Measurements from ENCODE around the gene MAD1L1. TPM values are rescaled to one million over a fixed set of nuclear protein-coding genes. Genes with fewer than 3 reads are reported as not detected.

Gene MAD1L1
- polyA plus RNA-seq, 4 donors: 23.4 to 29.0 (median 25.7) TPM

DNA sequence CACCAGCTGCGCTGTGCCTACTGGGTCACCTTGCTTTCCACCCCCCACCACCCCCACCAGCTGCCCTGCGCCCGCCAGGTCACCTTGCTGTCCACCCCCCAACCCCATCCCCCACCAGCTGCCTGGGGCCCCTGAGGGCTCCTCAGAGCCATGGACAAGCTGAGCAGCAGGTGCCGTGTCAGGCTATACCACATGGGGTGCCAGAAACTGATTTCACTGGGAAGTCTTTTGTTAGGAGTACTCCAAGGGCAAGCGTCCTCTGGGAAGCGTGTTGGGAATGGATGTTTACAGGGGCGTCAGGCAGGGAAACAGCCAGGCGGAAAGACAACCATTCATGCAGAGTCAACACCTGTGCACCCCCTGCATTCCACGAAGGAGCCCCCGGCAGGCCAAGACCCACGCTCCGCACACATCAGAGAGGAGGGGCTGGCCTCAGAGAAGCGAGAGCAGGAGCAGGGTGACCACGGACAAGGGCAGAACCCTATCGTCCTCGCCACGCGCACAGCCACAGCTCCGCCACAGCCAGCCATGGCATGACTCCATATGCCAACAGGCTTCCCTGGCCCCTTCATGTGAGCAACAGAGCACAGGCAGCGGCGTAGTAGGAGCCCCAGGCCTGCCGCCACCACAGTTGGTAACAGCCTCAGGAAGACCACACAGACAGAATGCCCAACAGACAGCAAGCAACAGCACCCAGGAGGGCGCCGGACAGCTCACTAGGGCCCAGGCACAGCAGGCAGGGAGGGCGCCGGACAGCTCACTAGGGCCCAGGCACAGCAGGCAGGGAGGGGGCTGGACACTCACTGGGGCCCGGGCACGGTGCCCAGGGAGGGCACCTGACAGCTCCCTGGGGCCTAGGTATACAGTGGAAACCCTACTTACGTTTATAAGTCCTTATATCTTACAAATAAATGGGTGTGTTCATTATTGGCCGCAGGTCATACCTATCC, 180.8 kb downstream of the MAD1L1 start:
- DNase-seq (ENCODE audit: low read depth in 4 of 4, low spot score in 2 of 4): no peak

DNA sequence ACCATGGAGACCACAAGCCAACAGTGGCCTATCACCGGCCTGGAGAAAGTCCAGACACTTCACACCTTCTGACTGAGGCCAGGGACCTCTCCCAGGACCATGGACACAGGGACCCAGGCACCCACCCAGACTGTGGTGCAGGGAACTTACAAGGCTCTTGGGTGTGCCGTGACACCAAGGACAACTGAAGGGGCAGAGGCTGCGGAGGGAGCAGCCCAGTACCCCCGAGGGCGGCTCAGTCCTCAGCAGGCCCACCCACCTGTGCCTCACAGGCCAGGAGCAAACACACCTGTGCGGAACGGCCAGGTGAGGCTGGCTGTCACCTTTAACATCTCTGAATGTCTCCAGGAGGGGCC, 182.3 kb downstream of the MAD1L1 start:
- DNase-seq (ENCODE audit: low read depth in 4 of 4, low spot score in 2 of 4): no peak

DNA sequence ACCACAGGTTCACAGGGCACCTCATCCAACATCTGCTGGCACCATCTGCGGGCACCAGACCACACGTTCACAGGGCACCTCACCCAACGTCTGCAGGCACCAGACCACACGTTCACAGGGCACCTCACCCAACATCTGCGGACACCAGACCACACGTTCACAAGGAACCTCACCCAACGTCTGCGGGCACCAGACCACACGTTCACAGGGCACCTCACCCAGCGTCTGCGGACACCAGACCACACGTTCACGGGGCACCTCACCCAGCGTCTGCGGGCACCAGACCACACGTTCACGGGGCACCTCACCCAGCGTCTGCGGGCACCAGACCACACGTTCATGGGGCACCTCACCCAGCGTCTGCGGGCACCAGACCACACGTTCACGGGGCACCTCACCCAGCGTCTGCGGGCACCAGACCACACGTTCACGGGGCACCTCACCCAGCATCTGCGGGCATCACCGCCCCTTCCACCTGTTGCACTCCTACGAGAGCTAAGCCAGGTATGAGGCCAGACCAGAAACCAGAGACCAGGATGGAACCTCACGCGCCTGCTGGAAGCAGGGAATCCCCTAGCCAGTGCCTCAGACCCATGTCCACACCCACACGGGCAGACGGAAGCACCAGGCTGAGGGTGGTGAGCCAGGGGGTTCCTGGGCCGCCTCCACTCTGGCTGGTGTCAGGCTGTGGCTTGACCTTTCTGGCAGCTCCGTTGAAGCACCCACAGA, 182.8 kb downstream of the MAD1L1 start:
- no peak for DNase-seq (ENCODE audit: low read depth in 4 of 4, low spot score in 2 of 4)

DNA sequence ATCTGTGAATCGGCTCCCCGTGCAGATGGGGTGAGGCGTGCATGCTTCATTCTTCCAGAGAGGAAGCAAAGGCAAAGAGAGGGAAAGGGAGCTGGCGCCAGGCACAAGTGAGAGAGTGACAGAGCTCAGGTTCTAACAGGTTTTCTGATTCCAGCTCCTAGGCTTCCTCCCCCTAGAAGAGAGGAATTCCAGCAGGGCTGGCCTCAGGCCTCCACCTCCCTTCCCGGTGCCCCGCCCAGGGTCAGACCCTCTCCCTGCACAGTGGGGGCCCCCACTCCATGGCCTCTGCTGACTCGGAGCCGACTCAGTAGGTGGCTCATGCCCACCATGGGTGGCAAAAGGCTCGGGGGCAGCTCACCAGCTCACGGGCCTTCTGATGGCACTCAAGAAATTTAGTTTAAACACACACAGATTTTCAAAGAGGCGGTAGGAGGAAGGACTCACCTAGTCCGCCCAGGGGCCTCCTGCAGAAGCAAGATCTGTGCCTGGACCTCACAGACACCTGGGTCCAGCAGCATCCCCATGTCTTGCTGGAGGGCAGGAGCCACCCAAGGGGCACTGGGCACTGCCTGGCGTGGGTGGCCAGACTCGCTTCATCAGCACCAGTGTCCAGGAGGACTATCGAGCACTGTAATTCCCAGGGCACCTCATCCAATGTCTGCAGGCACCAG, 183.5 kb downstream of the MAD1L1 start:
- no peak for DNase-seq (ENCODE audit: low read depth in 4 of 4, low spot score in 2 of 4)

DNA sequence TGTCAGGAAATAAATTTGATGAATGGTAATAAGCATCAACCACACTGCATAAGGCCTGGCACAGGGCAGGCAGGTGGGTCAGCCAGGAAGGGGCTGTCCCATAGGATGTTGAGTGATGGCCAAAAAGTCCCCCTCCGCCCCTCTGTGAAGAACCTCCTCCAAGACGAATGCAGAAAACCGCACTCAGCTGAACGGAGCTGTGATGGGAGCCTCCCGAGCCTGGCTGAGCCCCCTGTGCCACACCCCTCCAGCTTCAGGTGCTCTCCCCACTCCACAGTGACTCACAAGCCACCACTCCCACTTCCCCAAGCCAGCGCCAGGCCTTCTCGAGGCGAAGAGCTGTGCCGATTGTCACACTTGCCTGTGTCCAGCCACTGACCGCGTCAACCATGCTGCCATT, 184.2 kb downstream of the MAD1L1 start:
- no peak for DNase-seq (ENCODE audit: low read depth in 4 of 4, low spot score in 2 of 4)

DNA sequence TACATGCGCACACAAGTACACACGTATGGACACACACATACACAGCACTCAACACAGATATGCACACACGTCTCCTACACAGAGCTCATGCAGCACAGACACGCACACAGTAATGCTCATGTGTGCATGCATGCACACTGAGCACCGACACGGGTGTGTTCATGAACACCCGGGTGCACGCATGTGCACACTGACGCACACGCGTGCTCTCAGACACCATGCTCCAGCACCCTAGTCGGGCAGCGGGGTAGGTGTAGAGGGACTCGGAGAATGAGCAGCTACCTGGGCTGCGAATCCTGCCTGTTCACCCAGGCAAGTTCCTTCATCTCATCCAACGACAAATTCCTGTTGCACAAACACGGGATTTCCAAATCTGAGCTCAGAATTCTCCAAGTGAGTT, 184.7 kb downstream of the MAD1L1 start:
- DNase-seq (ENCODE audit: low read depth in 4 of 4, low spot score in 2 of 4): no peak

DNA sequence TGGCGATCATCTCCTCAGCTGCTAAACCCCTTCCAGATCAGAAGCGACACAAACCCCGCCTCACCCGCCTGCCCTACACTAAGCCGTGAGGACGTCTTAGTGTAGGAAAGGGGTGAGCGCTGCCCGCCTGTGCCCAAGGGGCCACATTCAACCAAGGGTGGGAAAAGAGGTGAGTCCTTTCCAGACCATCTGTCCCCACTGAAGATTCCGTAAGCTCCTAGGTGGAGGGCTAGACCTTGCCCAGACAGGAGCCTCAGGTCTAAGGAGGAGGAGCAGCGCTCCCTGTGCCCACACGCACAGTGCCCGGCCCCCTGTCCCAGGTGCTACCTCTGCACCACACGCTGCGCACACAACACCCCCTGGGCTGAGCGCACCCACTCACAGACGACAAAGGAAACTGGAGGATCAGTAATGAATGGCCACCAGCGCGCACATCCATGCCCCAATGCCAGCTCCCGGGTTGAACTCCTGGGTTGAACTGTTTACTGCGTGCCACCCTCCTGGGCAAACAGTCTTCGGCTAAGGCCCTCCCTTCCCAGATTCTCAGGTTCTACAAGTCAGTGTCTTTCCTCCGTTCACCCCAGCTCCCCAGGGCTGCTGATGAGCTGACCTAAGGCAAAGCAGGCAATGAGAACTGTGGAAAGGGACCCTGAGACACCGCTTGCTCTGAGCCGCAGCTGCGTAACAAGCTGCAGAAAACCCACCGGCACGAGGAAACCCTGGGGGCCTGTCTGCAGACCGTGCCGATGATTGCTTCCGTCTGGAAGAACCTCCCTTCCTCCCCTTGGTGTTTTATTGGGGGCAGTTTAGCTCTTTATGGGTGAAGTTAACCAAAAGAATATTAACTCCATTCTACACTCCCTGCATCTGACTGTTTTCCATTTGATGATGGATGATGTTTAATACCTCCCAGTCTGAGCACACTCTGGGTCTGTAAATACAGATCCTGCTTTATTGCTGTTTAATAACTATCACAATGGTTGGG, 185.9 kb downstream of the MAD1L1 start:
- no peak for DNase-seq (ENCODE audit: low read depth in 4 of 4, low spot score in 2 of 4)

DNA sequence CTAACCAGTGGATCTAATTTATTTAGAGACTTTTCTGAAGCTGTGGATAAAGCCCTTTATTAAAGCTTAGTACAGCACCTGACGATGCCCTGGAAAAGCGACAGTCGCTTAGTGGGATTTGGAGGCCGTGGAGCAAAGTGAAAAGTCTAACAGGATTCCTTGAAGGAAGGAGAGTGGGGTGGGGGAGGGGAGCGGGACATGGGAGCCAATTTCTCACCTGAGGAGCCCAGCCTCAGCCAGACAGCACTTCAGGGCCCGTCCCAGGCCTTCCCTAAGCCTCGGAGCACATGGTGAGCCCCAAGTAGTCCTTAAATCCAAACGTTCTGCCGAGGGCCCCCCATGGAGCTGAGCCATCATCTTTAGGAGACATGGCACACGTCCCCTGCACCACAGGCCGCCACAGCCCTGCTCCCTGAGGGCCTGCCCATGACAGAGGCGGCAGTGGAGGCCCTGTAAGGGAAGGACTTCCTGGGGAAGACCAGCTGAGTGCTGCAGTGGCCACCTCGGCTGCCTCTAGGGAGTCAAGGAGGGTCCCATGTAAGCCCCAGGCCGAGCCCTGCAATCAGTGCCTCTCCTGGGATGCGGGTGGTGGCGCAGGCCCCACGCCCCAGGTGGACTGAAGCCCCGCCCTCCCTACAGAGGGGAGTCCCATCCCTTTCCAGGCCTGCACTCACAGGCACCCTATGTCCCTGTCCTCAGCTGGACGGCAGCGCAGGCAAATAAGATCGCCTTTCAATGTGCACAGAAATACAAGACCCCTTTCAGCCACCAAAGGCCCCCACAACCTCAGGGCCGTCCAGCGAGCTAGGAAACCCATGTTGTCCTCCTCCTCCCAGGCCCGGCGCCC, 187.0 kb downstream of the MAD1L1 start:
- no peak for DNase-seq (ENCODE audit: low read depth in 4 of 4, low spot score in 2 of 4)

DNA sequence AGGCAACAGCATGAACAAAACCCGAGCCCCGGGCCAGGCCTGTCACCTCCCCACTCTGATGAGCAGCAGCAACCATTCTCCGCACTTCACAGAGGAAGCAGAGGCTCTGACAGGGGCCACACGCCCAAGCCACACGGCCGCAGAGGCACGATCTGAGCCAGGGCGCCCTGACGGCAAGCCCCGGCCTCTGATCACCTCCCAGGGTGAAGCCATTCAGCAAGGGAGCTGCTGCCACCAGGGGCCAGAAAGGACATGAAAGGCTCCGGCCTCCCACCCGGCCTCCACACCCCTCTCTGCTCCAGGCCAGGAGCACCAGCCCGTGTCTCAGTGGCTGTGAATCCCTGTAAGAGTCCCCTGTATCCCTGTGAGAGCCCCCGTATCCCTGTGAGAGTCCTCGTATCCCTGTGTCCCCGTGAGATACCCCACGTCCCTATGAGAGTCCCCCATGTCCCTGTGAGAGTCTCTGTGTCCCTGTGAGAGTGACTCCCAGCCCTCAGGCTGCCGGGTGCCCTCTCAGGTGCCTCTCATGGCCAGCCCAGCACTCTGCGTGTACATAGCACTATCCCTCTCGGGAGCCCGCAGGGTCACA, 187.8 kb downstream of the MAD1L1 start:
- no peak for DNase-seq (ENCODE audit: low read depth in 4 of 4, low spot score in 2 of 4)

DNA sequence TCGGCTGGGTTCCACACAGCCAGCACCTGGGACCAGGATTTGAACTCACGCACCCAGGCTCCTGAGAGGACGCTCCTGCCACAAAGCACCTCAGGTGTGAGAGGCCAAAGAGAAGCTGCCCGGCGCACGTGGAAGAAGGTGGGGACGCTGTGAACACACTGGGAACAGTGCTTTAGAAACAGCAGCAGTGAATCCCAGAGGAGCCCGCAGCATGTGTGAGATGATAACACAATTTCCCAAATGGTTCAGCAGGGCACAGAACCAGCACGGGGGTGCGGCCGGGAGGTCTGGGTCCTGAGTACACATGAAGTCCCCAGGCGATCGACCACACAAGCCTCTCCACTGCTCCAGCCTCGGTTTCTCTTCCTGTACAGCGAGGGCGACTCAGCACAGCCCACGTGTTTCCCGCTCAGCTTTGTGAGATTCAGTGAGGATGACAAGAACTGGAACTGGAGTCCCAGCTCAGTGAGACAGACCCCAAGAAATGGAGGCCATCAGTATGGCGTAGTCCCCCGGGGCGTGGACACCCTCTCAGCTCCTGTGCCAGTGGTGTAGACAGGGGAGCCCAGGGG, 188.3 kb downstream of the MAD1L1 start:
- no peak for DNase-seq (ENCODE audit: low read depth in 4 of 4, low spot score in 2 of 4)

DNA sequence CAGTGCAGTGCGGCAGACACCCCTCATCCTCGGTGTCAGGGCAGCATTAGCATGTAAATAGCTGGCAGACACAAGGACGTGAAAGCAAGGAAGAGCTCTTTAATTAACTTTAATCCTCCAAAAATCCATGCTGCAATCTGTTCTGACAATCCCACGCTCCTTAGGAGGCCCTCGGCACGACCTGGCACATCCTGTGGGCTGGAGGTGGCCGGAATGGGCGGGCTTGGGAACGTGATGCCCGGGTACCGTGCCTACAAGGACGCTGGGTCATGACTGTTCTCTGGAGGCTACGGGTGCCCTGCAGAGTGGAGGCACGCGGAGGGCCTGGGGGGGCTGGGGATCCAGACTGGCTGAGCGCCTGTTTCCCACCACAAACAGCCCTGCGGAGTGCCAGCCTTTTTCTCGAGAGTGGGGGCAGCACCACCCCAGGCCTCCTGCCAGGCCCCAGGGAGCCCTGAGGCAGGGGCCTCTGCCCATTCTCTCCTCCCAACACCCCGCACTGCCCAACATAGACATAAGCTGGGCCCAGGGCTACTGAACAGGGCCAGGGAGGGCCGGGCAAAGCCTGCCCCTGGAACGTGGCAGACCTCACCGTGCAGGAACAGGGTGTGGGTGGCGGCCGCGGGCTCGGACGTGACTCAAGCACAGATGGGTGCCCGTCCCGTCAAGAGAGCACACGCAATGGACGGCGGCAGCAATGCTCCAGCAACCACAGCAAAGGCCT, 189.3 kb downstream of the MAD1L1 start:
- DNase-seq (ENCODE audit: low read depth in 4 of 4, low spot score in 2 of 4): no peak

DNA sequence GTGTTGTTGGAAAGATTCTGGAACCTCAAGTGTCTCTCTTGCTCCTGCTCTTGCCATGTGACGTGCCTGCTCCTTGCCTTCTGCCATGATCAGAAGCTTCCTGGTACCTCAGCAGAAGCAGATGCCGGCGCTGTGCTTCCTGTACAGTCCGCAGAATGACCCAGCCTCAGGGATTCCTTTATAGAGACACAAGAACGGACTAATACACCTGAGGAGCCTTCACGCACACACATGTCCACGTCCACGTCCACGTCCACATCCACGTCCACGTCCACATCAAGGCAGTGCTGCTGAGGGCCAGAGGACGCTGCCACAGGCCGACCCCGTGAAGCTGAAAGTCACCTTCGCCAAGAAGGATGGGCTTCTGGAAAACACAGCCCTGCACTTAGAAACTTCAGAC, 190.1 kb downstream of the MAD1L1 start:
- no peak for DNase-seq (ENCODE audit: low read depth in 4 of 4, low spot score in 2 of 4)

DNA sequence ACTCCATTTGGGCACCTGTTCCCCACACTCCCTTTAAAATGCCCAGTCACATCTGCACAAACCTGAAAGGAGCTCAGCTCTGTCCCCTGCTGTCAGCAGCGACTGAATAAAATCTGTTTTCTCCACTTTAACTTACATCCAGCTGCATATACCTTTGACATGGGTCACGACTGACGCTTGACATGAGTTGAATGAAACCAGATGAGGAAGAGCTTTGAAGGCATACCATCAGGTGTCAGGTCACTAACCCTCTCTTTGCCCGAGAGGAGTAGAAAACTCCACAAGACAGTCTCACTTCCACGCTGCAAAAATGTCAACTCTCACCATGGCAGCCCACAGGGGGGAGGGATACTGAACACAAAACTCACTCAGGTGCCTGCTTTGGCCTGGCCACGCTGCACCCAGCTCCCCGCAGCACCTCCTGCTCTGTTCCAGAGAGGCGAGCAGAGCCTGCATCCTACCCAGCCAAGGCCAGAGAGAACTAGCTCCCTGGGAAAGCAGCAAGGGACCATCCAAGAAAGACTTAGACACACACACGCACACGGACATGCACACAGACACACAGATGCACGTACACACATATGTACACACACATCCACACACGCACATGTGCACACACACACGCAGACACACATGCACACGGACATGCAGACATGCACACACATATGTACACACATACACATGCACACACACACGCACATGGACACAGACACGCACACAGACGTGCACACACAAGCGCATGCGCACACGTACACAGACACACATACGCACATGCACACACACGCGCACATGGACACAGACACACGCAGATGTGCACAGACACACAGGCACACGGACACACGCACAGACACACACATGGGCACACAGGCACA, 191.0 kb downstream of the MAD1L1 start:
- no peak for DNase-seq (ENCODE audit: low read depth in 4 of 4, low spot score in 2 of 4)

DNA sequence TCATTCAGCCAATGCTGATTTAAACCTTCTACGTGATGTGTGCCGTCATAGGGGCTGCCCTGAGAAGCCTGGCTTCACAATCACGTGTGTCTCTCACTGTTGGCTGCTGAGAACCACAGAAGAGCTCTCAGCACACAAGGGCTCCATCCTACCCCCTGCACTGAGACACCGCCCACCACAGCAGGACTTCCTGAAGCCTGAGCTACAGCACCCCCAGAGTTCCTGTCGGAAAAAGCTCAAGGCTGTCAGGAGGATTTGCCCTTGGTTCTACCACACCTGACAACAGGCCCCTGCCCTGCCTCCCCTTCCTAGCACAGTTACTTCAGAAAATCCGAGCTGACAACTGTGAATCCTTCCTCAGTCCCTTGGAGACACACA, 191.9 kb downstream of the MAD1L1 start:
- no peak for DNase-seq (ENCODE audit: low read depth in 4 of 4, low spot score in 2 of 4)

DNA sequence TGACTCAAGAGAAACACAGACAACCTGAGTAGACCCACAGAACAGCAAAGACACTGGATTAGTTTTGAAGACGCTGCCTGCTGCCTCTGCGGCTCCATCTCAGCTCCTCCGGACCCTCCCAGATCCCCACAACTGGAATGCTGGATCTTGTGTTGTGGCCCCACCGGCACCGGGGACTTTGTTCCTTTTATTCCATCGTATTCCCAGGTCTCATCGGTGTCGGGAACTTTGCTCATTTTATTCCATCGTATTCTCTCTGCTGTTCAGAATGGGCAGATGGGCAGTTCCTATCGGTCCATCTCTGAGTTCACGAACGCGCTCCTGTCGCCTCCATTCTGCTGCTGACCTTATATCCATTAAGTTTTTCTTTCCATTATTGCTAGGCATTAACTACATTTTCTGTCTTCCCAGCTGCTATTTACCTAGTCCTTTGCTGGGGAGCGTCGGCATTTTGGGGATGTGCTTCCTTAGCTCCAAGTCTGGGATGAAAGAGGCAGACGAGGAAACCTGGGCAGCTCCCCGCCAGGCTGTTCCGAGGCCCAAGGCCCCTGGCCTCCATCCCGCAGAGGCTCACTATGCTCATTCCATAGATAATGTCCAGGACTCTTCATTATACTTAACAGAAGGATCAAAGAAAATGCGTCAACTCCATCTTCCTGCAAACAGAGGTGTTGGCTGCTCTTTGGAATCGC, 192.4 kb downstream of the MAD1L1 start:
- no peak for DNase-seq (ENCODE audit: low read depth in 4 of 4, low spot score in 2 of 4)

DNA sequence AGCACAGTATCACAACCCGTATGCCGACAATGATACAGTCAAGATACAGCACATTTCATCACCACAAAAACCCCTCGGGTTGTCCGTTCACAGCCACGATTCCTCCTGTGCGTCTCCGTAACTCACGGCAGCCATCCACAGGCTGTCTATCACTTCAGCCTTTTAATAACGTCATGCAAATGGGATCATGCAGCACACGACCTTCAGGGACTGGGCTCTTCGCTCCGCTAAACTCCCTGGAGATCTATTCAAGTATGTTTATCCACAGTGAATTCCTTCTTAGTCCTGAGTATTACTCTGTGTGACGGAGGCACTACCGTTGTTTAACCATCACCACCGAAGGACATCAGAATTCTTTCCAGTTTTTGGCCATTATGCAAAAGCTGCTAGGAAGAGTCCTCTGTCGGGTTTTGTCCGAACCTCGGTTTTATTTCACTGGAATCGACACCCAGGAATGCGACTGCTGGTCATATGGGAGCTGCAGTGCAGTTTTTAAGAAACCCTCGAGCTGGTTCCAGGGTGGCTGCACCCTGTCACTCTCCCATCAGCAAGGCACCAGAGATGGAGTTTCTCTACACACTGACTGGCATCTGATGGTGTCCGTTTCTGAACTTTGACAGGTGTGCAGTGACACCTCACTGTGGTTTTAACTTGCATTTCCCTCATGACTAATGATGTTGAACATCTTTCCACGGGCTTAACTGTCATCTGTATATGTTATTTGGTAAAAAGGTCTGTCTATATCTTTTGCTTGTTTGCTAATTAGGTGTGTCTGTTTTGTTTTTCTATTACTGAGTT, 193.6 kb downstream of the MAD1L1 start:
- DNase-seq (ENCODE audit: low read depth in 4 of 4, low spot score in 2 of 4): no peak

Data from left renal cortex interstitium (tissue), 4 donors.